AG08395 (cell line): ENCODE results near the gene BMPR1A.
A peak's percentile ranks its signal among the peaks of the same experiment; 100 is the strongest.
"Not testable (repeated sequence)": the region's sequence is repeated elsewhere in the genome, so short reads cannot be mapped to it uniquely, and the experiment has no call there.

Source experiments
- DNase-seq: peaks from one replicate; pipeline ENCODE4 v3.0.0; 2012; ENCODE audit warnings: mixed read lengths, low spot score

The BMPR1A gene

DNA sequence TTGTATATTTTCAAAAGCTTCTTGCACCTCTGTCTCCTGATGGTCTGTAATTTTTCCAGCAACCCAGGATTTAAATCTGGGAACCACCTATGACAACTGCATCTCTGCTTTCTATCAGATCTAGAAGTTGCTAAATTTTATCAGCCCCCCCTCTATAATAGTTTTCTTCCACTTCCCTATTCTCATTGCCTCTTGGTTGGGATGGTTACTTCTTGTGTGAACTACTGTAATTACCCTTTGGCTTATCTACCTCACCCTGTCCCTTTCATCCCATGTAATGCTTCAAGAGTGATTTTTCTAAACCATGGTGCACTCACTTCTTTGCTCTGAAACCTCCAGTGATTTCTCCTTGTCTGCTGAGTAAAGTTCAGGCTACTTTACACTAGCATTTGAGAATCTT, 92.3 kb downstream of the BMPR1A start:
- no peak for DNase-seq

DNA sequence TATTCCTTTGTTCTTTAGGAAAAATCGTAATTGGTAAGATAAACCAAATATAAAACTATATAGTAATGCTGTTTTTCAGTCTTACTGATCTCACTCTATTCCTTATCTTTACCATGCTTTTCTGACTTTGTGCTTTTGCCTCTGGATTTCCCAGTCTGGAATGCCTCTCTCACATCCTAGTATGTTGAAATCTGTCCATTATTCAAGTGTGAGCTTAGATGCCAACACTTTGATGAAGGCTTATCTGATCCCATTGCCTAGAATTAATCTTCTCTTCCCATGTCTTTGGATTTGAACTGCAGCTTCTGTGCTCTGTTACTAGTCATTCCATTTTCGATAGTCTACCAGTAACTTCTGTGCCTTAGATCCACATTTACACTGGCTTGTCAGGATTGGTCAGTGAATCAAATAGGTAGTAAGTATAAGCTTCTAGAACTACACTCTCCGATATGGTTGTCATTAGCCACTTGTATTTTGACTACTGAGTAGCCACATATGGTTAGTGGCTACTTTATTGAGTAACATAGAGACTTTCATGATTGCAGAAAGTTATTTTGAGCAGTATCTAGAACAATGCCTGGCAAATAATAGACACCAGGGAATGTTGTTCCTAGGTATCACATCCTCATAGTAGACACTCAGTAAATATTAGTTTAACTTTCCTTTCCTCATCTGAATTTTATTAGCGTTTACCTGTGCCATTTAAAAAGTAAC, 92.9 kb downstream of the BMPR1A start:
- DNase-seq = no peak

DNA sequence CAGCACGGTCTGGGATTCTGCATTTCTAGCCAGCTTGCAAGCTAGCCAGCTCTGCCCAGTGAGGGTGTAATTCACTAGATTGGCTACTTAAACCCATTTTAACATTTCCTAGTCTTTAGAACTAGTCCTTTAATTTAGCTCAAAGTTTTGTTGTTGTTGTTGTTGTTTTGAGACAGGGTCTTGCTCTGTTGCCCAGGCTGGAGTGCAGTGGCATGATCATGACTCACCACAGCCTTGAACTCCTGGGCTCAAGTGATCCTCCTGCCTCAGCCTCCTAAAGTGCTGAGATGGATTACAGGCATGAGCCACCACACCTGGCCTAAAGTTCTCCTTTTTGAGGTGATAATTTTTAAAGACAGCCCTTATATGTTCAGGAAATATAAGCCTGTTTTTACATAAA, 94.1 kb downstream of the BMPR1A start:
- DNase-seq = no peak

DNA sequence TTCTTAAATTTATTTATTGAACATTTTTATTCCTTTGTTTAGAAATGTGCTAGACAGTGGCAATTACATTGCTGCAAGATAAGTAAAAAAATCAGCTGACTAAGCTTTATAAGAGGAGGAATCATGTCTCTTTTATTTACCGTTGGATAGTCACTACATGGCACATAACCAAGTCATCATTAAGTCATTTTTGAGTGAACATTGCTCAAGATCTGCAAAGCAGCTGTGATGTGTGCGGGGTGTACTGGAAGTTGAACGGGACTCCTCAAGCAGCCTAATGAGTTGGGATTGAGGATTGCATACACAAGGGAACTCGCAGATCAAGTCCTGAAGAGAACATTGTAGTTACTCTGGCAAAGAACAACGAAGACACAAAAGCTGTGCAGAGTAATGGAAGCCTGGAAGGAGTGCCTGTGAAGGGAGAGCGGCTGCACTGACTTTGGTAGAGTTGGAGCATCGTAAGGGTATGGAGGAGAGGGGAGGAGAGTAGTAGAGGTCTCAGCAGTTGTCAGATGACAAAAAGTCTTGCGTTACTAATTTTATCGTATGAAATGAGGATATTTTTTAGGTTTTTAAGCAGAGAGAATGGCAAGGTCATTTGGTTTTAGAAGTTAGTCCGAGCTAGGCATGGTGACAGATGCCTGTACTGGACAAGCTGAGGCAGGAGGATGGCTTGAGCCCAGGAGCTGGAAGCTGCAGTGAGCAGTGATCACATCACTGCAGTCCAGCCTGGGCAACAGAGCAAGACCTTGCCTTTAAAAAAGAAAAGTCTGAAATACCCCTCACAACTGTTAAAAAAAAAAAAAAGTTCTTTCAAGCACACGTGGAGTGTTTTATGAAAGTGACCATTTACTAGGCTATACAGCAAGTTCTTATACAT, 95.1 kb downstream of the BMPR1A start:
- peak; percentile 60 for DNase-seq

DNA sequence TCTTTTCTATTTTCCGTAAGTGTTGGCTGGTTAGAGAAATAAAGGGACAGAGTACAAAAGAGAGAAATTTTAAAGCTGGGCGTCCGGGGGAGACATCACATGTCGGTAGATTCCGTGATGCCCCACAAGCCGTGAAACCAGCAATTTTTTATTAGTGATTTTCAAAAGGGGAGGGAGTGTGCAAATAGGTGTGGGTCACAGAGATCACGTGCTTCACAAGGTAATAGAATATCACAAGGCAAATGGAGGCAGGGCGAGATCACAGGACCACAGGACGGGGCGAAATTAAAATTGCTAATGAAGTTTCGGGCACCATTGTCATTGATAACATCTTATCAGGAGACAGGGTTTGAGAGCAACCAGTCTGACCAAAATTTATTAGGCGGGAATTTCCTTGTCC, 97.2 kb downstream of the BMPR1A start:
- not testable (repeated sequence) for DNase-seq

DNA sequence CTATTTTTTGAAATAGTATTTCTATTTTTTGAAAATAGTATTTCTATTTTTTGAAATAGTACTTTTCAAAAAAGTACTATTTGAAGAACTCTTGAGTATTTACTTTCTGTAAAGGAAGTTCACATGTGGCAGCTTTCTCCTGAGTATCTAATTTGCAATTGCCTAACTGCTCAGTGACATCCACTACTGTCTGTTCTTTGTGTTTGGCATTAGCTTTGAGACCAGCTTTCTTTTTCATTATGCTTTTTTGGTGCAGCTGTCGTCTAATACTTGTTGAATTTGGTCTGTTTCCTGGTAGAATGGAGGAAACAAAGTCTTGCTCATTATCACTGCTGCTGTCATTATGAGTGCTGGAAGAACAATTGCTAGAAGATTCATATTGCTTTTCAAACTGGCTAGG, 99.1 kb downstream of the BMPR1A start:
- DNase-seq = no peak

DNA sequence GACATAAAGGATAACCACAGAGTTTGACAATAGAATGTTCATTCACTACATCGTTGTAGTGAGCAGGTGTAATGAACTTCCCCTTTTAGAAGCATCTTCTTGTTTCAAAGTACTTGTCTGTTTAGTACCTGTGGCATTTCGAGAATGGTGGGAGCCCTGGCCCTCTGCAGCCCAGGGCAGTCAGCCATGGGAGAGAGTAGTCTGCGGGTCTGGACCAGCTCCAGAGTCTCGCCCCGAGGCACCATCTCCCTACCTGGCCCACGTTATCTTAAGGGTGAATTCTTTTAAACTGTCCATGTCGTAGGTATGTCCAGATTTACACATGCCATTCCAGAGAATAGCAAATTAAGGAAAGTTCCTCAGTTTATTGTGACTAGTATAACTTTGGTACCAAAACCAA, 99.7 kb downstream of the BMPR1A start:
- DNase-seq = no peak

DNA sequence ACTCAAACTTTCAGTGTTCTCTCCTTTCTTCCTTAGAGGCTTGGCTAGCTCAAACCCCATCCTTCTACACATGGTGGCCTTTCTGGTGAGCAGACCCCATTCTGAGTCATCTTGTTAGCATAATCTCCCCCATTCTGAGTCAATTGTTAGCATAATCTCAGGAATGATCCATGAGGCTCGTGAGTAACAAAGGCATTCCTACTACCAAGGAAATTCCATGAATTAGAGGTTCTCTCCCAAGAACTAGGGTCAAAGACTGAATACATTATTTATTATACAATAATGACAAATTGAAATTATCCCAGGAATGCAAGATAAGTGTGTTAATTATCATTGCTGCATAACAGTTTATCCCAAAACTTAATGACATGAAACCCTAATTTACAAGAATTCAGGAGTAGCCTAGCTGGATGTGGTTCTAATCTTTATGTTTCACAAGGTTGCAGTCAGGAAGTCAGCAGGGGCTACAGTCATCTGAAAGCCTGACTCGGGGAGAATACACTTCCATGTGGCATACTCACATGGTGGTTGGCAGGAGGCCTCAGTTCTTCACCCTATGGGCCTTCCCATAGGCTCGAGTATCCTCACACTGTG, 100.8 kb downstream of the BMPR1A start:
- peak; percentile 32 for DNase-seq

DNA sequence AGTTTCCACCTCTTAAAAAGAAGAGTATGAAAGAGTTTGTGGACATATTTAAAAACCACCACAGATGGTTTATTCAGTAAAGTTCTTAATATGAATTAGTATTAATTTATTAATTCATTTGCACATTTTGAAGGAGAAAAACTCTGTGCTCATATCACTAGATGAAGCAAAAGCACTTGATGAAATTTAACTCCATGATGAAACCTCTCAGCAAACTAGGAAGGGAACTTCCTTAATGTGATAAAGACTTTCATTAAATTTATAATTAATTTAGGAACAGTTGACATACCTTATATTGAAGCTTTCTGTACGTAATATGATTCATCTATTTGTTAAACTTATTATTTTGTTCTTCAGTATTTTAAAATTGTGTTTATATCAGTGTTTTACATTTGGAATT, 101.6 kb downstream of the BMPR1A start:
- no peak for DNase-seq

DNA sequence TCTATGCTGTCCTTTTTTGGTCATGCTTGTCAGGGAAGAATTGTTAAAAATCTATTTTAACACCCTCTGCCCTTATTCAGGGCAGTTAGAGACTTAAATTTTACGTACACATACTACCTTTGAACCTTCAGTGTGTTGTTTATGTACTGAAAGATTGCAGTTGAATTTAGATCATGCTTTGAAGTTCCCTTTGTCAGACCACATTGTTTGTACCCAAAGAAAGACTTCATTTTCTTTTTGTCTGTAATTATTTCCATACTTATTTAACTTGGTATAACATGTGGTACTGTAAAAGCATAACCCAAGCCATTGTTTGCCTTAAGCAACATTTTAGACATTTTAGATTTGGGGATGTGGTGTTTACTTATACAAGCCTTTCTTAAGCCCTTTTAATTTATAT, 104.9 kb downstream of the BMPR1A start:
- no peak for DNase-seq

DNA sequence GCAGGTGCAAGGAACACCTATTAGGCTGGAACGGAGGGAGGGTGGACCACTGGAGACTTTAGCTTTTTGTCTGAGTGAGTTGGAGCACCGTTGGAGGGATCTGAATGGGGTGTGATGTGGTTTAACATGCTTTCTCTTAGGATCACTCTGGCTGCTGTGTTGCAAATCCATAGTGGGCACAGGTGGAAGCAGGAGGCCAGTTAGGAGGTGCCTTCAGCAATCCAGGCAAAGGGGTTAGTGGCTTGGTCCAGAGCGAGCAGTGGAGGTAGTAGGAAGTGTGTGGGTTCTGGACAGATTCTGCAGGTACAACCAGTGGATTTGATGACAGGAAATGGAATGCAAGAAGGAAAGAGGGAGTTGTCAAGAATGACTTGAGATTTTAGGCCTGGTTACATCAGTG, 106.0 kb downstream of the BMPR1A start:
- no peak for DNase-seq

DNA sequence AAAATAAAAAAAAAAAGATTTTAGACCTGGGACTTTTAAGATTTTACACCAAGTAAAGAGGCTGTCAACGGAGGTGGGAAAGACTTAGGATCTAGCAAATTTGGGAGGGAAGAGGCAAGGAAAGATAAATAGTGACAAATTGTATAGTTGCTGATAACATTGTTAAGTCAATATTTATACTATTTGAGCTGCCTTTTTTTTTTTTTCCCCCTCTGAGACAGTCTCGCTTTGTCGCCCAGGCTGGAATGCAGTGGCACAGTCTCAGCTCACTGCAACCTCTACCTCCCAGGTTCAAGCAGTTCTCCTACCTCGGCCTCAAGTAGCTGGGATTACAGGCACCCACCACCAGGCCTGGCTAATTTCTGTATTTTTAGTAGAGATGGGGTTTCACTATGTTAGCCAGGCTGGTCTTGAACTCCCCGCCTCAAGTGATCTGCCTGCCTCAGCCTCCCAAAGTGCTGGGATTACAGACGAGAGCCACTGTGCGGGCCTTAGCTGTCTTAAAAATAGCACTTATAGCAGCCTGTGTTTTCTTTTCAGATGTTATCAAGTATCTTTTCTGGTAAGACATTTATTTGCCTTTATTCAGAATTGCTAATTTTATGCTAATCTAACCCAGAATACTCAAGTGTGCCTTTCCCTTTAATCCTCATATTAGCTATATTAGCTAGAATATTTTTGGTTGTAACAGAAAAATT, 106.5 kb downstream of the BMPR1A start:
- no peak for DNase-seq

DNA sequence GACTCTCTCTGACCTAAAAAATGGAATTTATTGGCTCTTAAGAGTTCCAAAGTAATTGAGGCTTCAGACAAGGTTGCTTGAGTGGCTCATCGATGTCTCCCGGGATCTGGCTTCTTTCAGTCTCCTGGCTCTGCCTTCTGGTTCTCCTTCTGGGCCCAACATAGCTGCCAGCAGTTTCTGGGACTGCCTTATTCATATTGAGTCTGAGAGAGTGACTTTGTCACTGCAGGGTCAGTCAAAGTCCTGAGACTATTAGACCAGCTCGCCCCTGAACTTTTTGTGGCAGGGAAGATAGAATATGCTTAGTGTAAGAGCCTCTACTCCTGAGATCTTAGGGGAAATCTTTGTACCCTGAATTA, 107.0 kb downstream of the BMPR1A start:
- no peak for DNase-seq

DNA sequence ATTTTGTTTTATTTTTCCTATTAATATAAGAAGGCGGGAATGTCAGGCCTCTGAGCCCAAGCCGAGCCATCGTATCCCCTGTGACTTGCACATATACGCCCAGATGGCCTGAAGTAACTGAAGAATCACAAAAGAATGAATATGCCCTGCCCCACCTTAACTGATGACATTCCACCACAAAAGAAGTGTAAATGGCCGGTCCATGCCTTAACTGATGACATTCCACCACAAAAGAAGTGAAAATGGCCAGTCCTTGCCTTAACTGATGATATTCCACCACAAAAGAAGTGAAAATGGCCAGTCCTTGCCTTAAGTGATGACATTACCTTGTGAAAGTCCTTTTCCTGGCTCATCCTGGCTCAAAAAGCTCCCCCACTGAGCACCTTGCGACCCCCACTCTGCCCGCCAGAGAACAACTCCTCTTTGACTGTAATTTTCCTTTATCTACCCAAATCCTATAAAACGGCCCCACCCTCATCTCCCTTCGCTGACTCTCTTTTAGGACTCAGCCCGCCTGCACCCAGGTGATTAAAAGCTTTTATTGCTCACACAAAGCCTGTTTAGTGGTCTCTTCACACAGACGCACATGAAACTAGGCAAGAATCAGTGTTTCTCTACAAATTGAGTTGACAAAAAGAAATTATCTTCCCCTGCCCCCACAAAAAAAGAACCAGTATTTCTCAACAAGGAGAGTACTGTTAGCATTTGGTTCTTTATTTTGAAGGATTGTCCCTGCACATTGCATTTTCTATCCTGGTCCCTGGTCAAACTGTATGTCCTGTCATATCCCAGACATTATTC, 108.8 kb downstream of the BMPR1A start:
- not testable (repeated sequence) for DNase-seq

DNA sequence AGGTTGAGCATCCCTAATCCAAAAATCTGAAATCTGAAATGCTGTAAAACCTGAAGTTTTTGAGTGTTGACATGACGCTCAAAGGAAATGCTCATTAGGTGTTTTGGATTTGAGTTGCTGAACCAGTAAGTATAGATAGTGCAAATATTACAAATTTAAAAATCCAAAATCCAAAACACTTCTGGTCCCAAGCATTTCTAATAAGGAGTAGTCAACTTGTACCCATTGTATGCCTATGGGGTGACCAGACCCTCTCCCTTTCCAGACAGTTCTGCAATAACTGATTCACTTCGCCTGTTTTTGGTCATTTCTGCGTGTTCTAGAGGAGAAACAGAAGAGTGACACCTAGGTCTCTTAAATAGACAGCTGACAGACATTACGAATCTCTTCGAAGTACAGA, 110.7 kb downstream of the BMPR1A start:
- DNase-seq = no peak

DNA sequence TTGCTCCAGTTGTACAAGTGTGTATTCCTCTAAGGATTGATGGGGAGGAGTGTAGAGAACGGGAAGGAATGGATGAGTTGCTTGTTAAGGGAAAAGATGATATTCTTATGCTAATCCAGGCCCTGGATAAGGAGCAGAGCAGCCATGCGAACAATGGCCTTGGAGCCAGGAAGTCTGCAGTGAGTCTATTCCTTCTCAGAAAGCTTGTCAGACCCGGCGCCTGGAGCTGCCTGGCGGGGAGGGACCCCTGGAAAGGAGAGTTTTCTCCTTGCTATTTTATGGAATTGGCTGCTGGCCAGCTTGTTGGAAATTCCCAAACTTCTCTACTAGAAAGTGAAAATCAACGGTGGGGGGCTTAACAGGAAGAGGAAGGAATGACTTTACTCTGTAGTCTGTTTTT, 111.9 kb downstream of the BMPR1A start:
- peak; percentile 7 for DNase-seq

DNA sequence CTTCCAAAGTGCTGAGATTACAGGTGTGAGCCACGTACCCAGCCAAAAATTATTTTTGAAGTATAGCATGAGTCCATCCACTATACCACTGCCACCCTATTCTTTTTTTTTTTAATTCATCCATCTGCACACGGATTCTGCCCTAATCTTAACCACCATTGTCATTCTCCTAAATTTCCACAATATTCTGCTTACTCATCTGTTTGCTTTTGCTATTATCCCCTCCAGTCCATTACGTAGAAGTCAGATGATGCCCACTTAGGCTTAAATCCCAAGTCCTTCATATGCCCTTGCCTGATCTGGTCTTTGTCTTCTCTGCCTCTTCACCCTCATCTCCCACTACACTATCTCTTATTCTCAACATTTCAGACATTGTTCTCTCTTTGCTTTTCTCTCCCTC, 114.3 kb downstream of the BMPR1A start:
- DNase-seq = no peak

DNA sequence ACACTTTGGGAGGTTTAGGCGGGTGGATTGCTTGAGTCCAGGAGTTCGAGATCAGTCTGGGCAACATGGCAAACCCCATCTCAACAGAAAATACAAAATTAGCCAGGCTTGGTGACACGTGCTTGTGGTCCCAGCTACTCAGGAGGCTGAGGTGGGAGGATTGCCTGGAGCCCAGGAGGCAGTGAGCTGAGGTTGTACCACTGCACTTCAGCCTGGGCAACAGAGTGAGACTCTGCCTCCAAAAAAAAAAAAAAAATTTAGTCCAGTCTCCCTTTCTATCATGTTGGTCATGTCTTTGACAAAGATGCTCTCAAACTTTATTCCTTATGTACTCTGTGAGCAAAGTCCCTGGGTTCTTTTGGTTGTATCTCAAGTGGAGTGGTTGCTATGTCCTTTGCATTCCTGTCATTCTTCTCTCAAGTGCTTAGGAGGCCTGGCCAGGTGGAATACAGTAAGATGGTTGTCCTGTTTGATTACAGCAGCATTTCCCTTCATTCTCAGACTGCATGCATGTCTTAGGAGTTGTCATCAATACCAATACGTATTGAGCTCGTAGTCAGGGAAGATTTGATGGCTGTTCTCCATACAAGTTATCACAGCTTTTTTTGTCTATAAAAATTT, 115.3 kb downstream of the BMPR1A start:
- no peak for DNase-seq

DNA sequence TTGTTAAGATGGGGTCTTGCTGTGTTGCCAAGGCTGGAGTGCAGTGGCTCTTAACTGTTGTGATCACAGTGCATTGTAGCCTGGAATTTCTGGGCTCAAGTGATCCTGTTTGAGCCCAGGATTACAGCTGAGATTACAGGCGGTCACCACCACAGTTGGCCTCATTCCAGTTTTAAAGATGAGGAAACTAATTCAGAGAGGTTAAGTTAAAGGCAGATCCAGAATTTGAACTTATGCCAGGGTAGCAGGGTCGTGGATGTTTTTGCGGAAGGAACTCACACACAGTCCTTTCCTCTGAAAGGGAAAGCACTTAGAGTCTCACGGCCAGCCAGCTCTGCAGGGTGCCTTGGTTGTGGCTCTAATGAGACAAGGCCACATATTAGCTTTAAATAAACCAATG, 116.3 kb downstream of the BMPR1A start:
- no peak for DNase-seq

DNA sequence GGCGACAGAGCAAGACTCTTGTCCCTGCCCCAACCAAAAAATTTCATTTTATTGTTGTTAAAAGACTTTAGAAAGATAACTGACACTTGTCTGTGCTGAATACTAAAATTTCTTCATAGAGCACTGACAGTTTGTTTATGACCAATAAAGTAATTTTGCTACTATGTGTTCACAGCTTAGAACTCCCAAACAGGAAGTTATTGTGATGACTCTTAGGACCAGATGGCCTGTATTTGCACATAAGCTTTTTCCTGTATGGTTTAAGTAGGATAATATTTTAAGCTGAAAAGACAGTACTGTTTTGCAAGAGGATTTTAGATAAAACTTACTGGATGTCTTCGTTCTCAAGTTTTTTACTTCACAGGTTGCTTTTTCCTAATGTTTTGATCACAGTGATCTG, 120.3 kb downstream of the BMPR1A start:
- DNase-seq = peak; percentile 45

DNA sequence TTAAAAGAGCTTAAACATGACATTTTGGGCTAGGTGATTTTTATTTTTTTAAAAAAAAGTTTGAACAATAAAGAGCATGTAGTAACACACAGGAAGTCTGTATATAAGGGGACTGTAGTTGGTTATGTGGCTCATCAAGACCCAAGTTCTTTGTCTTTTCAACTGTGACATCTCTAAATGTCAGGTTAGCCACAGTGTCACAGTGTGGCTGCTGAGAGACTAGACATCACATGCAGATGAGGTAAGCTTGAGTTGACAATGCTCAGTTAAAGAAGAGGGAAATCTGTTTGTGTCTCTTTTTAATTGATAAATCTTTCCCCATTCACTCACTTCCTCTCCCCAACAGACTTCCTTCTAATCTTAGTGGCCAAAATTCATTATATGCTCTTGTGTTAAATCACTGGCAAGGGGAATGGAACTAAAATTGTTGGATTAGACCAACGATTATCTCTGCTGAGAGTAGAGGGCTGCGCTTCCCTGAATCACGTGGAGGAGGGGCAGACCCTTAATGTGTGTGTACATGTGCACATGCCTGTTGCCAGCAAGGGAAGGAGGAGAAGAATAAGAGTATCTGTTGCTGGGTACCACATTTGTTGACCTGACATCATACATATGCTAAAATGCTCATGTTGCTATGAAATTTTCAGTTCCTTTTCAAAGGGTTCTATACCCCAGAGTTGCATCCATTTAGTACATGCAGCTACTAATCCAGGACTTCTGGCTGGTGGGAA, 122.7 kb downstream of the BMPR1A start:
- DNase-seq = no peak
